SK-N-SH treated with all-trans-retinoic acid at 6 μM for 48 hours (cell line): ENCODE results near the gene MEI1.

Experiments
- ATAC-seq: fragments of 200-7000 bp; cut with Tn5 transposase; 3 replicates; pipeline ENCODE4 v1.9.1; 2020; ENCODE audit warnings: mild to moderate bottlenecking, moderate library complexity
- ARNTL ChIP-seq: fragments of 450-650 bp; formaldehyde crosslinking; IDR thresholded peaks from 2 replicates; pipeline ENCODE4 v1.5.0; 2020; ENCODE audit warnings: low read depth, mild to moderate bottlenecking, moderate library complexity, borderline replicate concordance
- BACH2 ChIP-seq: fragments of 250-450 bp; sonication (Bioruptor Pico); IDR thresholded peaks from 2 replicates; pipeline ENCODE4 v1.9.0; 2021; ENCODE audit warnings: mild to moderate bottlenecking, borderline replicate concordance
- ESRRG ChIP-seq: fragments of 250-450 bp; sonication (Bioruptor Pico); IDR thresholded peaks from 2 replicates; pipeline ENCODE4 v1.6.1; 2021; ENCODE audit warnings: mild to moderate bottlenecking
- GLIS3 ChIP-seq: fragments of 250-450 bp; sonication (Bioruptor Pico); IDR thresholded peaks from 2 replicates; pipeline ENCODE4 v1.5.0; 2020; ENCODE audit warnings: mild to moderate bottlenecking, moderate library complexity
- ISL1 ChIP-seq: fragments of 250-450 bp; sonication (Bioruptor Pico); IDR thresholded peaks from 2 replicates; pipeline ENCODE4 v2.1.2; 2022; ENCODE audit warnings: mild to moderate bottlenecking, moderate library complexity
- OSR1 ChIP-seq: fragments of 250-450 bp; sonication (Bioruptor Pico); IDR thresholded peaks from 2 replicates; pipeline ENCODE4 v1.8.0; 2022; ENCODE audit warnings: moderate library complexity, mild to moderate bottlenecking, inconsistent platforms
- PPARA ChIP-seq: fragments of 250-450 bp; sonication (Bioruptor Pico); IDR thresholded peaks from 2 replicates; pipeline ENCODE4 v1.5.0; 2020; ENCODE audit warnings: mild to moderate bottlenecking, borderline replicate concordance
- RARB ChIP-seq: fragments of 250-450 bp; sonication (Bioruptor Pico); IDR thresholded peaks from 2 replicates; pipeline ENCODE4 v1.8.0; 2021; ENCODE audit warnings: mild to moderate bottlenecking, moderate library complexity
- SNAI2 ChIP-seq: fragments of 250-450 bp; sonication (Bioruptor Pico); IDR thresholded peaks from 2 replicates; pipeline ENCODE4 v1.5.0; 2020; ENCODE audit warnings: mild to moderate bottlenecking, moderate library complexity
- TCF4 ChIP-seq: fragments of 250-450 bp; sonication (Bioruptor Pico); IDR thresholded peaks from 2 replicates; pipeline ENCODE4 v1.8.0; 2021; ENCODE audit warnings: mild to moderate bottlenecking, moderate library complexity, borderline replicate concordance
- TOX ChIP-seq: fragments of 250-450 bp; sonication (Bioruptor Pico); IDR thresholded peaks from 2 replicates; pipeline ENCODE4 v1.8.0; 2021; ENCODE audit warnings: mild to moderate bottlenecking, moderate library complexity, borderline replicate concordance
- ZC3H10 ChIP-seq: fragments of 250-450 bp; sonication (Bioruptor Pico); IDR thresholded peaks from 2 replicates; pipeline ENCODE4 v1.5.1; 2021; ENCODE audit warnings: mild to moderate bottlenecking, moderate library complexity
- ZFP3 ChIP-seq: fragments of 250-450 bp; sonication (Bioruptor Pico); IDR thresholded peaks from 2 replicates; pipeline ENCODE4 v1.5.0; 2020; ENCODE audit warnings: mild to moderate bottlenecking, moderate library complexity
- ZFP30 ChIP-seq: fragments of 450-650 bp; formaldehyde crosslinking; IDR thresholded peaks from 2 replicates; pipeline ENCODE4 v1.5.0; 2022; ENCODE audit warnings: mild to moderate bottlenecking, moderate library complexity
- ZNF565 ChIP-seq: fragments of 450-650 bp; formaldehyde crosslinking; conservative IDR thresholded peaks from 2 replicates; pipeline ENCODE4 v1.5.0; 2020; ENCODE audit warnings: low read depth, mild to moderate bottlenecking, moderate library complexity
- ZNF70 ChIP-seq: fragments of 450-650 bp; formaldehyde crosslinking; IDR thresholded peaks from 2 replicates; pipeline ENCODE4 v1.5.0; 2020; ENCODE audit warnings: mild to moderate bottlenecking, moderate library complexity
- TF ChIP-seq, protein P1 (sequence below): fragments of 250-450 bp; sonication (Bioruptor Pico); IDR thresholded peaks from 2 replicates; pipeline ENCODE4 v1.5.1; 2021; ENCODE audit warnings: mild to moderate bottlenecking, moderate library complexity
- TF ChIP-seq, protein P2 (sequence below): fragments of 250-450 bp; sonication (Bioruptor Pico); IDR thresholded peaks from 2 replicates; pipeline ENCODE4 v1.8.0; 2020; ENCODE audit warnings: mild to moderate bottlenecking, moderate library complexity, borderline replicate concordance
- TF ChIP-seq, protein P3 (sequence below): fragments of 250-450 bp; sonication (Bioruptor Pico); IDR thresholded peaks from 2 replicates; pipeline ENCODE4 v1.5.0; 2020; ENCODE audit warnings: mild to moderate bottlenecking, moderate library complexity
- TF ChIP-seq, protein P4 (sequence below): fragments of 250-450 bp; sonication (Bioruptor Pico); IDR thresholded peaks from 2 replicates; pipeline ENCODE4 v1.5.1; 2020; ENCODE audit warnings: low read depth, mild to moderate bottlenecking, moderate library complexity
- TF ChIP-seq, protein P5 (sequence below): fragments of 250-450 bp; sonication (Bioruptor Pico); IDR thresholded peaks from 2 replicates; pipeline ENCODE4 v1.8.0; 2021; ENCODE audit warnings: low read depth, mild to moderate bottlenecking, moderate library complexity, borderline replicate concordance

MEI1 gene

DNA sequence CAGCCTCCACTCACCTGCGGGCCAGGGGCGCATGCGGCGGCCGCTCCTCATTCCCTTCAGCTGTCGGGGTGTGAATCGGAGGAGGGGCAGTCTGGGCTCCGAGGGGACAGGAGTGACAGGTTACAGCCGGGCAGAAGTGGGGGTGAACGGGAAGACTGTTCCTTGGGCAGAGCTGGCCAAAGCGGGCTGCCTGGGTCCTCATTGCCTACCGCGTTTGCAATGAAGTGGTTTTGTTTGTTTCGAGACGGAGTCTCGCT lies 733 bp downstream of the MEI1 start:
- no peak for ATAC-seq
- no peak for TF ChIP-seq BACH2
- TF ChIP-seq ZC3H10 (CRISPR knock-in tag) = no peak
- TF ChIP-seq, protein P1, sequence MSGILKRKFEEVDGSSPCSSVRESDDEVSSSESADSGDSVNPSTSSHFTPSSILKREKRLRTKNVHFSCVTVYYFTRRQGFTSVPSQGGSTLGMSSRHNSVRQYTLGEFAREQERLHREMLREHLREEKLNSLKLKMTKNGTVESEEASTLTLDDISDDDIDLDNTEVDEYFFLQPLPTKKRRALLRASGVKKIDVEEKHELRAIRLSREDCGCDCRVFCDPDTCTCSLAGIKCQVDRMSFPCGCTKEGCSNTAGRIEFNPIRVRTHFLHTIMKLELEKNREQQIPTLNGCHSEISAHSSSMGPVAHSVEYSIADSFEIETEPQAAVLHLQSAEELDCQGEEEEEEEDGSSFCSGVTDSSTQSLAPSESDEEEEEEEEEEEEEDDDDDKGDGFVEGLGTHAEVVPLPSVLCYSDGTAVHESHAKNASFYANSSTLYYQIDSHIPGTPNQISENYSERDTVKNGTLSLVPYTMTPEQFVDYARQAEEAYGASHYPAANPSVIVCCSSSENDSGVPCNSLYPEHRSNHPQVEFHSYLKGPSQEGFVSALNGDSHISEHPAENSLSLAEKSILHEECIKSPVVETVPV (CRISPR knock-in tag) = no peak
- no peak for TF ChIP-seq RARB (CRISPR knock-in tag)
- TF ChIP-seq SNAI2 (CRISPR knock-in tag) = no peak
- TF ChIP-seq PPARA = no peak
- TF ChIP-seq, all 23 proteins: peak for 0

DNA sequence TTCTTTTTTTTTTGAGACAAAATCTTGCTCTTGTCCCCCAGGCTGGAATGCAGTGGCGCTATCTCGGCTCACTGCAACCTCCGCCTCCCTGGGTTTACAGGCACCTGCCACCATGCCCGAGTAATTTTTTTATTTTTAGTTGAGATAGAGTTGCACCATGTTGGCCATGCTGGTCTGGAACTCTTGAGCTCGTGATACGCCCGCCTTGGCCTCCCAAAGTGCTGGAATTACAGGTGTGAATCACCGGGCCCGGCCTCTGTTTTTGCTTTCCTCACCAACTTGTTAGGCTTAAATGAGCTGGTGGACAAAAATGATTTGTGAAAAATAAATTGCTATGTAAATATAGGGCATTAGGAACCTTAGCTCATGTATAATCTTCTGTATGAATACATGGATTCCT lies 3.5 kb downstream of the MEI1 start:
- ATAC-seq = no peak
- TF ChIP-seq ISL1 (CRISPR knock-in tag) = no peak
- no peak for TF ChIP-seq ZFP3 (CRISPR knock-in tag)
- TF ChIP-seq ZFP30 = no peak
- TF ChIP-seq, protein P2, sequence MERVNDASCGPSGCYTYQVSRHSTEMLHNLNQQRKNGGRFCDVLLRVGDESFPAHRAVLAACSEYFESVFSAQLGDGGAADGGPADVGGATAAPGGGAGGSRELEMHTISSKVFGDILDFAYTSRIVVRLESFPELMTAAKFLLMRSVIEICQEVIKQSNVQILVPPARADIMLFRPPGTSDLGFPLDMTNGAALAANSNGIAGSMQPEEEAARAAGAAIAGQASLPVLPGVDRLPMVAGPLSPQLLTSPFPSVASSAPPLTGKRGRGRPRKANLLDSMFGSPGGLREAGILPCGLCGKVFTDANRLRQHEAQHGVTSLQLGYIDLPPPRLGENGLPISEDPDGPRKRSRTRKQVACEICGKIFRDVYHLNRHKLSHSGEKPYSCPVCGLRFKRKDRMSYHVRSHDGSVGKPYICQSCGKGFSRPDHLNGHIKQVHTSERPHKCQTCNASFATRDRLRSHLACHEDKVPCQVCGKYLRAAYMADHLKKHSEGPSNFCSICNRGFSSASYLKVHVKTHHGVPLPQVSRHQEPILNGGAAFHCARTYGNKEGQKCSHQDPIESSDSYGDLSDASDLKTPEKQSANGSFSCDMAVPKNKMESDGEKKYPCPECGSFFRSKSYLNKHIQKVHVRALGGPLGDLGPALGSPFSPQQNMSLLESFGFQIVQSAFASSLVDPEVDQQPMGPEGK = no peak
- no peak for TF ChIP-seq OSR1
- no peak for TF ChIP-seq PPARA
- no peak for TF ChIP-seq TOX (CRISPR knock-in tag)
- TF ChIP-seq GLIS3 (CRISPR knock-in tag) = no peak
- TF ChIP-seq, protein P3, sequence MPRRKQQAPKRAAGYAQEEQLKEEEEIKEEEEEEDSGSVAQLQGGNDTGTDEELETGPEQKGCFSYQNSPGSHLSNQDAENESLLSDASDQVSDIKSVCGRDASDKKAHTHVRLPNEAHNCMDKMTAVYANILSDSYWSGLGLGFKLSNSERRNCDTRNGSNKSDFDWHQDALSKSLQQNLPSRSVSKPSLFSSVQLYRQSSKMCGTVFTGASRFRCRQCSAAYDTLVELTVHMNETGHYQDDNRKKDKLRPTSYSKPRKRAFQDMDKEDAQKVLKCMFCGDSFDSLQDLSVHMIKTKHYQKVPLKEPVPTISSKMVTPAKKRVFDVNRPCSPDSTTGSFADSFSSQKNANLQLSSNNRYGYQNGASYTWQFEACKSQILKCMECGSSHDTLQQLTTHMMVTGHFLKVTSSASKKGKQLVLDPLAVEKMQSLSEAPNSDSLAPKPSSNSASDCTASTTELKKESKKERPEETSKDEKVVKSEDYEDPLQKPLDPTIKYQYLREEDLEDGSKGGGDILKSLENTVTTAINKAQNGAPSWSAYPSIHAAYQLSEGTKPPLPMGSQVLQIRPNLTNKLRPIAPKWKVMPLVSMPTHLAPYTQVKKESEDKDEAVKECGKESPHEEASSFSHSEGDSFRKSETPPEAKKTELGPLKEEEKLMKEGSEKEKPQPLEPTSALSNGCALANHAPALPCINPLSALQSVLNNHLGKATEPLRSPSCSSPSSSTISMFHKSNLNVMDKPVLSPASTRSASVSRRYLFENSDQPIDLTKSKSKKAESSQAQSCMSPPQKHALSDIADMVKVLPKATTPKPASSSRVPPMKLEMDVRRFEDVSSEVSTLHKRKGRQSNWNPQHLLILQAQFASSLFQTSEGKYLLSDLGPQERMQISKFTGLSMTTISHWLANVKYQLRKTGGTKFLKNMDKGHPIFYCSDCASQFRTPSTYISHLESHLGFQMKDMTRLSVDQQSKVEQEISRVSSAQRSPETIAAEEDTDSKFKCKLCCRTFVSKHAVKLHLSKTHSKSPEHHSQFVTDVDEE (CRISPR knock-in tag) = no peak
- TF ChIP-seq TCF4 = no peak
- TF ChIP-seq ARNTL (CRISPR knock-in tag) = no peak
- TF ChIP-seq ZC3H10 (CRISPR knock-in tag) = no peak
- no peak for TF ChIP-seq ZNF70 (CRISPR knock-in tag)

DNA sequence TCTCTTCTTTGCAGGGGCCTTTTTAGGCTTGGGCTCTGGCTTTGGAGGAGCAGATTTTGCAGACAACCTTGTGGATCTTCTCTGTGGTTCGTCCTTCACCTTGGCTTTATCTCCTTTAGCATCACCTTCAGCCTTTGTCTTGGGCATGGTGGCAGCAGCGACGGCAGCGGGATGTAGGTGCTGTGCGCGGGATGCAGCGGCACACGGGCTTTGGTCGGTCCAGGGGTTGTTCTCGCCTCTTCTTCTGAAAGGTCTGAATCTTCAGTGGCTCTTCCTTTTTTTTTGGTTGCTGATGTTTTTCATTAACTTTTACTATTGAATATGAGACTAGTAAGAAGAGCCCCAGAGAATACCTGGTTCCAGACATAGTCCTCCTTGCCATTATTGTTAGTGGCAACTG lies 10.0 kb downstream of the MEI1 start:
- no peak for ATAC-seq
- TF ChIP-seq ZNF565 (CRISPR knock-in tag) (no peak), ARNTL (CRISPR knock-in tag) (no peak)
- TF ChIP-seq, protein P1 (CRISPR knock-in tag) = no peak
- TF ChIP-seq, protein P3 (CRISPR knock-in tag) = no peak

DNA sequence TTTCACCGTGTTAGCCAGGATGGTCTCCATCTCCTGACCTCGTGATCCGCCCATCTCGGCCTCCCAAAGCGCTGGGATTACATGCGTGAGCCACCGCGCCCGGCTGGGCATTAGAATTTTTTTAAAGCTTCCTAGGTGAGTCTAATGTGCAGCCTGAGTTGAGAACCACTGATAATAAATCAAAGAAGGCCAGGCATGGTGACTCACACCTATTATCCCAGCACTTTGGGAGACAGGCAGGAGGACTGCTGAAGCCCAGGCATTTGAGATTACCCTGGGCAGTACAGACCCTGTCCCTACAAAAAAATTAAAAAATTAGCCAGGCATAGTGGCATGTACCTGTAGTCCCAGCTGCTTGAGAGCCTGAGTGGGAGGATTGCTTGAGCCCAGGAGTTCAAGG lies 13.7 kb downstream of the MEI1 start:
- TF ChIP-seq ZC3H10 (CRISPR knock-in tag) (no peak), PPARA (no peak), GLIS3 (CRISPR knock-in tag) (no peak), ISL1 (CRISPR knock-in tag) (no peak), BACH2 (no peak), ESRRG (CRISPR knock-in tag) (no peak), RARB (CRISPR knock-in tag) (no peak)
- TF ChIP-seq, protein P4, sequence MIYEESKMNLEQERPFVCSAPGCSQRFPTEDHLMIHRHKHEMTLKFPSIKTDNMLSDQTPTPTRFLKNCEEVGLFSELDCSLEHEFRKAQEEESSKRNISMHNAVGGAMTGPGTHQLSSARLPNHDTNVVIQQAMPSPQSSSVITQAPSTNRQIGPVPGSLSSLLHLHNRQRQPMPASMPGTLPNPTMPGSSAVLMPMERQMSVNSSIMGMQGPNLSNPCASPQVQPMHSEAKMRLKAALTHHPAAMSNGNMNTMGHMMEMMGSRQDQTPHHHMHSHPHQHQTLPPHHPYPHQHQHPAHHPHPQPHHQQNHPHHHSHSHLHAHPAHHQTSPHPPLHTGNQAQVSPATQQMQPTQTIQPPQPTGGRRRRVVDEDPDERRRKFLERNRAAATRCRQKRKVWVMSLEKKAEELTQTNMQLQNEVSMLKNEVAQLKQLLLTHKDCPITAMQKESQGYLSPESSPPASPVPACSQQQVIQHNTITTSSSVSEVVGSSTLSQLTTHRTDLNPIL (CRISPR knock-in tag) = no peak
- TF ChIP-seq, protein P5, sequence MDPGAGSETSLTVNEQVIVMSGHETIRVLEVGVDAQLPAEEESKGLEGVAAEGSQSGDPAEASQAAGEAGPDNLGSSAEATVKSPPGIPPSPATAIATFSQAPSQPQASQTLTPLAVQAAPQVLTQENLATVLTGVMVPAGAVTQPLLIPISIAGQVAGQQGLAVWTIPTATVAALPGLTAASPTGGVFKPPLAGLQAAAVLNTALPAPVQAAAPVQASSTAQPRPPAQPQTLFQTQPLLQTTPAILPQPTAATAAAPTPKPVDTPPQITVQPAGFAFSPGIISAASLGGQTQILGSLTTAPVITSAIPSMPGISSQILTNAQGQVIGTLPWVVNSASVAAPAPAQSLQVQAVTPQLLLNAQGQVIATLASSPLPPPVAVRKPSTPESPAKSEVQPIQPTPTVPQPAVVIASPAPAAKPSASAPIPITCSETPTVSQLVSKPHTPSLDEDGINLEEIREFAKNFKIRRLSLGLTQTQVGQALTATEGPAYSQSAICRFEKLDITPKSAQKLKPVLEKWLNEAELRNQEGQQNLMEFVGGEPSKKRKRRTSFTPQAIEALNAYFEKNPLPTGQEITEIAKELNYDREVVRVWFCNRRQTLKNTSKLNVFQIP (CRISPR knock-in tag) = no peak

More for the DNA sequence above, 13.7 kb downstream of the MEI1 start:
- no peak for ATAC-seq
